Measurements from ENCODE around the gene PDGFD. TPM values are rescaled to one million over a fixed set of nuclear protein-coding genes. Genes with fewer than 3 reads are reported as not detected.

The PDGFD gene
- total and polyA plus RNA-seq, 2 donors (not counting 3 experiments of a cell fraction or from before 2014, with no cell fraction given), result 6.3 to 13.1 TPM

DNA sequence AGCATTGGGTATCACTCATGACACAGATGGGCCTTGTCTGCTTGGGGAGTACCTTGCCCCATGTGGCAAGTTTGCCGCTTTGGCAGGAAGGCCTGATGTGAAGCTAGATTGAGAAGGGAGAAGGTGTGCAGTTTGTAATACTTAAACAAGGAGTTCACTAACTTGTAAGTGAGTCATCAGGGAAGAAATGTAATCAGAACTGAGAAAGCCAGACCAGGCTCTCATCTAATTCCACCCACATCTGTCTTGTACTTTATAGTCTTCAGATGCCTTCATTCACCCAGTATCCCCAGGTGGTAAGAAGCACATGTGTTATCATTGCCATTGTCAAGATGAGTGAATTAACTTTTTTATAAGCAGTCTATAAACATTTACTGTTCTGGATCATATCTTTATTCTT is 243.5 kb downstream of the PDGFD start:
- intact Hi-C loops (cut with micrococcal nuclease), result loop anchor here (10.0 kb wide), 1 partner anchor 1944 kb away; no protein-coding TSS in a partner anchor
- Histone ChIP-seq H3K9me1 (replicated peaks; ENCODE audit: control insufficient read depth, extremely low read depth, insufficient read depth, low read length) (no peaks in the 10 kb centered on the region), H3K79me2 (ENCODE audit: control insufficient read depth, insufficient read depth, low read length) (no peaks in the 10 kb centered on the region), H2AFZ (ENCODE audit: low read depth, low read length) (no peak overlapping the region), H3K27ac (ENCODE audit: insufficient read depth, low read depth, low read length) (no peak overlapping the region), H3K9me3 (replicated peaks; ENCODE audit: control insufficient read depth, insufficient read depth, low read length) (no peaks in the 10 kb centered on the region), H3K27me3 (ENCODE audit: control insufficient read depth in 2 of 2, insufficient read depth in 2 of 2, low read length in 2 of 2) (no peaks in the 10 kb centered on the region), H4K20me1 (replicated peaks; ENCODE audit: control insufficient read depth, extremely low read depth, insufficient read depth, low read length) (no peaks in the 10 kb centered on the region), H3K4me1 (ENCODE audit: control insufficient read depth, extremely low read depth, insufficient read depth, low read length) (no peaks in the 10 kb centered on the region), H3K4me2 (ENCODE audit: insufficient read depth, low read length) (no peak overlapping the region), H3K4me3 (replicated peaks in 1 of 3; ENCODE audit: insufficient read depth in 1 of 3, low read depth in 1 of 3, low read length in 3 of 3) (no peak overlapping the region), H3K9ac (replicated peaks; ENCODE audit: extremely low read depth, insufficient read depth, low read length) (no peak overlapping the region), H3K36me3 (ENCODE audit: control insufficient read depth in 2 of 2, extremely low read depth in 1 of 2, insufficient read depth in 2 of 2, low read length in 2 of 2) (no peaks in the 10 kb centered on the region)
- no TSS peak for BruUV-seq (replicated peaks)
- DNase-seq (ENCODE audit: low read depth, low spot score) (no peak), FAIRE-seq (no peak)
- ChIA-PET CTCF (interaction anchor here (0.7 to 1.0 kb wide), 2 partner anchors 38 to 238 kb away, joined by 3 to 5 read pairs; no protein-coding TSS in a partner anchor), POLR2A (no interaction called here)
- no peak for TF ChIP-seq JUN (IDR thresholded peaks at IDR 0.05; ENCODE audit: borderline replicate concordance, insufficient read depth, insufficient read length, low read depth)
- TF ChIP-seq MYC (IDR thresholded peaks at IDR 0.05; ENCODE audit: low read depth, low read length), result no peak
- no peak for TF ChIP-seq FOS (IDR thresholded peaks at IDR 0.05; ENCODE audit: borderline replicate concordance, insufficient read depth, low read length)
- TF ChIP-seq, protein P1, sequence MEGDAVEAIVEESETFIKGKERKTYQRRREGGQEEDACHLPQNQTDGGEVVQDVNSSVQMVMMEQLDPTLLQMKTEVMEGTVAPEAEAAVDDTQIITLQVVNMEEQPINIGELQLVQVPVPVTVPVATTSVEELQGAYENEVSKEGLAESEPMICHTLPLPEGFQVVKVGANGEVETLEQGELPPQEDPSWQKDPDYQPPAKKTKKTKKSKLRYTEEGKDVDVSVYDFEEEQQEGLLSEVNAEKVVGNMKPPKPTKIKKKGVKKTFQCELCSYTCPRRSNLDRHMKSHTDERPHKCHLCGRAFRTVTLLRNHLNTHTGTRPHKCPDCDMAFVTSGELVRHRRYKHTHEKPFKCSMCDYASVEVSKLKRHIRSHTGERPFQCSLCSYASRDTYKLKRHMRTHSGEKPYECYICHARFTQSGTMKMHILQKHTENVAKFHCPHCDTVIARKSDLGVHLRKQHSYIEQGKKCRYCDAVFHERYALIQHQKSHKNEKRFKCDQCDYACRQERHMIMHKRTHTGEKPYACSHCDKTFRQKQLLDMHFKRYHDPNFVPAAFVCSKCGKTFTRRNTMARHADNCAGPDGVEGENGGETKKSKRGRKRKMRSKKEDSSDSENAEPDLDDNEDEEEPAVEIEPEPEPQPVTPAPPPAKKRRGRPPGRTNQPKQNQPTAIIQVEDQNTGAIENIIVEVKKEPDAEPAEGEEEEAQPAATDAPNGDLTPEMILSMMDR (IDR thresholded peaks at IDR 0.05; ENCODE audit: extremely low read depth in 1 of 2, insufficient read depth in 1 of 2, low read depth in 1 of 2, low read length in 2 of 2), result no peak
- TF ChIP-seq EZH2 (IDR thresholded peaks at IDR 0.05; ENCODE audit: borderline replicate concordance, low read depth, low read length, severe bottlenecking), result no peak
- no peak for TF ChIP-seq GATA2 (IDR thresholded peaks at IDR 0.05; ENCODE audit: insufficient read depth, insufficient read length, low read depth, low read length)
- TF ChIP-seq, protein P2, sequence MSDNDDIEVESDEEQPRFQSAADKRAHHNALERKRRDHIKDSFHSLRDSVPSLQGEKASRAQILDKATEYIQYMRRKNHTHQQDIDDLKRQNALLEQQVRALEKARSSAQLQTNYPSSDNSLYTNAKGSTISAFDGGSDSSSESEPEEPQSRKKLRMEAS (IDR thresholded peaks at IDR 0.05; ENCODE audit: insufficient read depth, insufficient read length), result no peak
- no peak for TF ChIP-seq POLR2A (IDR thresholded peaks at IDR 0.05; ENCODE audit: low read depth, low read length)
- TF ChIP-seq POLR2AphosphoS5 (IDR thresholded peaks at IDR 0.05; ENCODE audit: insufficient read depth, low read depth, low read length), result no peak
- dilution Hi-C loops (cut with MboI; ENCODE audit: extremely low pct_ligation_motif_present, low sequenced_read_pairs), result no loop called here

Data from endothelial cell of umbilical vein (primary cell).